ENCODE data around the gene EPO.
"Not testable (repeated sequence)": the region's sequence is repeated elsewhere in the genome, so short reads cannot be mapped to it uniquely, and the experiment has no call there.

EPO gene

GRCh38 chr7:100739934-100740333 lies 19.7 kb downstream of the EPO start:
- in situ Hi-C loops (cut with MboI; ENCODE audit: low pct_unique_long_range_greater_than_20kb, low sequenced_read_pairs, unreplicated experiment) = no loop called here
- TF ChIP-seq, protein P1, sequence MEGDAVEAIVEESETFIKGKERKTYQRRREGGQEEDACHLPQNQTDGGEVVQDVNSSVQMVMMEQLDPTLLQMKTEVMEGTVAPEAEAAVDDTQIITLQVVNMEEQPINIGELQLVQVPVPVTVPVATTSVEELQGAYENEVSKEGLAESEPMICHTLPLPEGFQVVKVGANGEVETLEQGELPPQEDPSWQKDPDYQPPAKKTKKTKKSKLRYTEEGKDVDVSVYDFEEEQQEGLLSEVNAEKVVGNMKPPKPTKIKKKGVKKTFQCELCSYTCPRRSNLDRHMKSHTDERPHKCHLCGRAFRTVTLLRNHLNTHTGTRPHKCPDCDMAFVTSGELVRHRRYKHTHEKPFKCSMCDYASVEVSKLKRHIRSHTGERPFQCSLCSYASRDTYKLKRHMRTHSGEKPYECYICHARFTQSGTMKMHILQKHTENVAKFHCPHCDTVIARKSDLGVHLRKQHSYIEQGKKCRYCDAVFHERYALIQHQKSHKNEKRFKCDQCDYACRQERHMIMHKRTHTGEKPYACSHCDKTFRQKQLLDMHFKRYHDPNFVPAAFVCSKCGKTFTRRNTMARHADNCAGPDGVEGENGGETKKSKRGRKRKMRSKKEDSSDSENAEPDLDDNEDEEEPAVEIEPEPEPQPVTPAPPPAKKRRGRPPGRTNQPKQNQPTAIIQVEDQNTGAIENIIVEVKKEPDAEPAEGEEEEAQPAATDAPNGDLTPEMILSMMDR (IDR thresholded peaks at IDR 0.05; ENCODE audit: extremely low read depth, insufficient read depth, missing control alignments) = no peak

GRCh38 chr7:100744605-100745004 lies 24.3 kb downstream of the EPO start:
- in situ Hi-C loops (cut with MboI; ENCODE audit: low pct_unique_long_range_greater_than_20kb, low sequenced_read_pairs, unreplicated experiment) = no loop called here
- DNase-seq (ENCODE audit: low spot score) = no peak
- TF ChIP-seq, protein P1 (IDR thresholded peaks at IDR 0.05; ENCODE audit: extremely low read depth, insufficient read depth, missing control alignments) = no peak

More at GRCh38 chr7:100739934-100740333, 19.7 kb downstream of the EPO start:
- no peak for DNase-seq (ENCODE audit: low spot score)

DNA sequence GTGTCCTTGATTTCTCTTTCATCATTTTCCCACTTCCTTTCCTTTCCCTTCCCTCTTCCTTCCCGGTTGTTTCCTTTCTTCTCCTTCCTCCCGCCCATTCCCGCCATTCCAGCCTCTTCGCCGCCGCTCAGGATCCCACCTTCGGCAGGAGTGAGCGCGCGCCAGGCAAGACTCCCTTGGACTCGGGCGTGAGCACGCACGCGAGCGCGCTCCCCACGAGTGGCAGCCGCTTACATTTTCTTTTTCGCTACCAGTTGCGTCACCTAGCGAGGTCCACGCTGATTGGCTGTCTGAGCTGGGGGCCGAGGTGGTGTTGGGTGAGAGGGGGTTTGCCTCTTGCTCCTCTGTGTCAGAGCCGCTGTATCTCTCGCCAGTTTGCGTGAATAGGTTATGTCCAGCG lies 24.9 kb downstream of the EPO start:
- TF ChIP-seq, protein P1 (IDR thresholded peaks at IDR 0.05; ENCODE audit: extremely low read depth, insufficient read depth, missing control alignments) = no peak
- DNase-seq (ENCODE audit: low spot score) = peak; percentile 66
- in situ Hi-C loops (cut with MboI; ENCODE audit: low pct_unique_long_range_greater_than_20kb, low sequenced_read_pairs, unreplicated experiment) = no loop called here

GRCh38 chr7:100752994-100753393 lies 32.7 kb downstream of the EPO start:
- DNase-seq (ENCODE audit: low spot score) = no peak
- in situ Hi-C loops (cut with MboI; ENCODE audit: low pct_unique_long_range_greater_than_20kb, low sequenced_read_pairs, unreplicated experiment) = no loop called here
- TF ChIP-seq, protein P1 (IDR thresholded peaks at IDR 0.05; ENCODE audit: extremely low read depth, insufficient read depth, missing control alignments) = no peak

DNA sequence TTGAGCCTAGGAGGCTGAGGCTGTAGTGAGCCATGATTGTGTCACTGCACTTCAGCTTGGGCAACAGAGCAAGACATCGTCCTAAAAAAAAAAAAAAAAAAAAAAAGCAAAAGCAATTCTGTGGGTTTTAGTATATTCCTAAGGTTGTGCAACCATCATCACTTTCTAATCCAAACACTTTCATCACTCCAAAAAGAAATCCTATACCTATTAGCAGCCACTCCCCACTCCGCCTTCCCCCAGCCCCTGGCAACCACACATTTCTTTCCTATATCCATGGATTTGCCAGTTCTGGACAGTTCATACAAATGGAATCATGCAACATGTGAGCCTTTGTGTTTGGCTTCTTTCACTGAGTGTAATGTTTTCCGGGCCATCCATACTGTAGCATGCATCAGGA lies 33.5 kb downstream of the EPO start:
- in situ Hi-C loops (cut with MboI; ENCODE audit: low pct_unique_long_range_greater_than_20kb, low sequenced_read_pairs, unreplicated experiment) = no loop called here
- TF ChIP-seq, protein P1 (IDR thresholded peaks at IDR 0.05; ENCODE audit: extremely low read depth, insufficient read depth, missing control alignments) = no peak
- no peak for DNase-seq (ENCODE audit: low spot score)

GRCh38 chr7:100759357-100760171 lies 39.3 kb downstream of the EPO start:
- in situ Hi-C loops (cut with MboI; ENCODE audit: low pct_unique_long_range_greater_than_20kb, low sequenced_read_pairs, unreplicated experiment) = no loop called here
- TF ChIP-seq, protein P1 (IDR thresholded peaks at IDR 0.05; ENCODE audit: extremely low read depth, insufficient read depth, missing control alignments) = no peak
- DNase-seq (ENCODE audit: low spot score) = no peak

DNA sequence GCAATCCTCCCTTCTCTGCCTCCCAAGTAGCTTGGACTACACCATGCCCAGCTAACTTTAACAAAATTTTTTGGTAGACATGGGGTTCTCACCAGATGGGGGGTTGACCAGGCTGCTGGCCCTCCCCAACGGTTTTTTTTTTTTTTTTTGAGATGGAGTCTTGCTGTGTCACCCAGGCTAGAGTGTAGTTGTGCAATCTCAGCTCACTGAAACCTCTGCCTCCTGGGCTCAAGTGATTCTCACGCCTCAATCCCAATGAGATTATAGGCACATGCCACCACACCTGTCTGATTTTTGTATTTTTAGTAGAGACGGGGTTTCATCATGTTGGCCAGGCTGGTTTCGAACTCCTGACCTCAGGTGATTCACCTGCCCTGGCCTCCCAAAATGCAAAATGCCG lies 42.6 kb downstream of the EPO start:
- in situ Hi-C loops (cut with MboI; ENCODE audit: low pct_unique_long_range_greater_than_20kb, low sequenced_read_pairs, unreplicated experiment); DNase-seq (ENCODE audit: low spot score): not testable (repeated sequence)

Data from GM13977 (cell line).